CD4-positive, alpha-beta T cell treated with Interleukin-17A for 1 hour (primary cell): Measurements from ENCODE around the gene KIRREL1.

Source experiments
- DNase-seq: peaks from one replicate; pipeline ENCODE4 v3.0.0-alpha.2; 2020

The KIRREL1 gene

GRCh38 chr1:157993147-157993917, at the start of gene KIRREL1:
TSS of gene KIRREL1 (plus strand) at chr1:157993645. CDS start at chr1:157993677, 32 bp downstream.
- no peak for DNase-seq

- no peak for DNase-seq
Measured at GRCh38 chr1:157944663-157945280, 48.7 kb upstream of the KIRREL1 start.

GRCh38 chr1:157948312-157949073, 45.0 kb upstream of the KIRREL1 start:
- DNase-seq, result no peak

GRCh38 chr1:157949074-157949354, 44.4 kb upstream of the KIRREL1 start:
- no peak for DNase-seq

- DNase-seq, result no peak
Measured at GRCh38 chr1:157951230-157951629, 42.2 kb upstream of the KIRREL1 start.

GRCh38 chr1:157952601-157953000, 40.8 kb upstream of the KIRREL1 start:
- no peak for DNase-seq

GRCh38 chr1:157955221-157955620, 38.2 kb upstream of the KIRREL1 start:
- no peak for DNase-seq

GRCh38 chr1:157955857-157956256, 37.6 kb upstream of the KIRREL1 start:
- no peak for DNase-seq

GRCh38 chr1:157956732-157957131, 36.7 kb upstream of the KIRREL1 start:
- DNase-seq, result no peak

- no peak for DNase-seq
Measured at GRCh38 chr1:157958263-157958662, 35.2 kb upstream of the KIRREL1 start.

GRCh38 chr1:157959750-157960149, 33.7 kb upstream of the KIRREL1 start:
- no peak for DNase-seq

GRCh38 chr1:157960773-157961172, 32.7 kb upstream of the KIRREL1 start:
- DNase-seq, result no peak

GRCh38 chr1:157961805-157962762, 31.4 kb upstream of the KIRREL1 start:
- no peak for DNase-seq

- DNase-seq, result peak; percentile 44
Measured at GRCh38 chr1:157963713-157964112, 29.7 kb upstream of the KIRREL1 start.

- no peak for DNase-seq
Measured at GRCh38 chr1:157965584-157965983, 27.9 kb upstream of the KIRREL1 start.

GRCh38 chr1:157966031-157966537, 27.4 kb upstream of the KIRREL1 start:
- no peak for DNase-seq

GRCh38 chr1:157967205-157967604, 26.2 kb upstream of the KIRREL1 start:
- no peak for DNase-seq

- no peak for DNase-seq
Measured at GRCh38 chr1:157968508-157968907, 24.9 kb upstream of the KIRREL1 start.

- DNase-seq, result no peak
Measured at GRCh38 chr1:157968946-157969345, 24.5 kb upstream of the KIRREL1 start.

- no peak for DNase-seq
Measured at GRCh38 chr1:157969697-157970485, 23.6 kb upstream of the KIRREL1 start.

GRCh38 chr1:157971769-157972168, 21.7 kb upstream of the KIRREL1 start:
- no peak for DNase-seq
